Peyer's patch (tissue), 4 donors: ENCODE data around the gene TIAM1.

Experiments
- POLR2A ChIP-seq, 2 donors: fragments of 450-650 bp; IDR thresholded peaks; one replicate each; pipeline ENCODE4 v1.5.1; 2017; ENCODE audit warnings: antibody characterized with exemption in 2 of 2, mild to moderate bottlenecking in 2 of 2, moderate library complexity in 2 of 2
- TF ChIP-seq, protein P1 (sequence below), 6 experiments: fragments of 450-650 bp in 4 of 6; fragments of 200-600 bp in 2 of 6; sonication (generic) in 1 of 6; IDR thresholded peaks; one replicate each; pipeline ENCODE4 v1.5.1; 2017 to 2019; ENCODE audit warnings: antibody characterized with exemption in 6 of 6, mild to moderate bottlenecking in 3 of 6, moderate library complexity in 1 of 6

GRCh38 chr21:31262728-31263127 lies 81.3 kb downstream of the TIAM1 start:
- TF ChIP-seq, protein P1, sequence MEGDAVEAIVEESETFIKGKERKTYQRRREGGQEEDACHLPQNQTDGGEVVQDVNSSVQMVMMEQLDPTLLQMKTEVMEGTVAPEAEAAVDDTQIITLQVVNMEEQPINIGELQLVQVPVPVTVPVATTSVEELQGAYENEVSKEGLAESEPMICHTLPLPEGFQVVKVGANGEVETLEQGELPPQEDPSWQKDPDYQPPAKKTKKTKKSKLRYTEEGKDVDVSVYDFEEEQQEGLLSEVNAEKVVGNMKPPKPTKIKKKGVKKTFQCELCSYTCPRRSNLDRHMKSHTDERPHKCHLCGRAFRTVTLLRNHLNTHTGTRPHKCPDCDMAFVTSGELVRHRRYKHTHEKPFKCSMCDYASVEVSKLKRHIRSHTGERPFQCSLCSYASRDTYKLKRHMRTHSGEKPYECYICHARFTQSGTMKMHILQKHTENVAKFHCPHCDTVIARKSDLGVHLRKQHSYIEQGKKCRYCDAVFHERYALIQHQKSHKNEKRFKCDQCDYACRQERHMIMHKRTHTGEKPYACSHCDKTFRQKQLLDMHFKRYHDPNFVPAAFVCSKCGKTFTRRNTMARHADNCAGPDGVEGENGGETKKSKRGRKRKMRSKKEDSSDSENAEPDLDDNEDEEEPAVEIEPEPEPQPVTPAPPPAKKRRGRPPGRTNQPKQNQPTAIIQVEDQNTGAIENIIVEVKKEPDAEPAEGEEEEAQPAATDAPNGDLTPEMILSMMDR (IDR thresholded peaks at IDR 0.05): no peak
- TF ChIP-seq POLR2A (IDR thresholded peaks at IDR 0.05): no peak
